ENCODE data around the gene EXOSC10. TPM values are rescaled to one million over a fixed set of nuclear protein-coding genes. Genes with fewer than 3 reads are reported as not detected.

Gene EXOSC10
- polyA plus RNA-seq, 1 of the 3 experiments (the other 2 are of a cell fraction): 62.5 TPM

DNA sequence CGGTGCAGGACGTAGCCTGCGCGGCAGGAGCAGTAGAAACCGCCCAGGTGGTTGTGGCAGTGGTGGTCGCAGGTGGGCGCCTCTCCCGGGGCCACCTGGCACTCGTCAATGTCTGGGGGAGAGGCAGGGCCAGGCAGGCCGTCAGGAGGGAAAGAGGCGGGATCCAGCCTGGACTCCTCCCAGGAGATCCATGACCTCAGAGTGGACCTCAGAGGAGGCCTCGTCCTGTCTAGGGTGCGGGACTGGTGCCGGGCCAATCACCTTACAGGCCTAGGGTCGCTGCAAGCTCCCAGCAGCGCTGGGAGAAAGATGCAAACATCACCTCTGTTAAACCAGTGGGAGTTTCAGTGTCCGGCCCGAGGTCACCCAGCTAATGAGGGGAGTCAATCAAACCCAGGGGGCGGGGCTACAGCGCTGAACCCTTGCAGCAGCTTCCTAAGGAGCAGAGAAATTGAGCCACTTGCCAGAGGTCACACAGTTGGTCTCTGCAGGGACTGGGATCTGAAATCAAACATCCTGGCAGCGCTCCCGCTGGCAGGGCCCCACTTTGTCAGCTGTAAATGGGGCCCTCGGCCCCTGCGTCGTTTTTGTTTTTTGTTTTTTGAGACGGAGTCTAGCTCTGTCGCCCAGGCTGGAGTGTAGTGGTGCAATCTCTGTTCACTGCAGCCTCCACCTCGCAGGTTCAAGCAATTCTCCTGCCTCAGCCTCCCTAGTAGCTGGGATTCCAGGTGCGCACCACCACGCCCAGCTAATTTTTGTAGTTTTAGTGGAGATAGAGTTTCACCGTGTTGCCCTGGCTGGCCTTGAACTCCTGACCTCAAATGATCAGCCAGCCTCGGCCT is 54.0 kb downstream of the EXOSC10 start:
- TF ChIP-seq PBX3 (IDR thresholded peaks at IDR 0.05) (peak; percentile 56), GABPA (IDR thresholded peaks at IDR 0.05; ENCODE audit: low read depth) (no peak), FOXJ3 (CRISPR knock-in tag; IDR thresholded peaks at IDR 0.05) (no peak), NRF1 (IDR thresholded peaks at IDR 0.05; ENCODE audit: low read depth, low read length) (no peak), TEAD4 (IDR thresholded peaks at IDR 0.05; ENCODE audit: borderline replicate concordance, insufficient read depth) (no peak), FOSL2 (IDR thresholded peaks at IDR 0.05; ENCODE audit: borderline replicate concordance, low read depth) (no peak)
- Histone ChIP-seq H3K4me3 (ENCODE audit: low read depth in 2 of 2, low read length in 1 of 2) (no peak overlapping the region), H3K4me1 (ENCODE audit: control insufficient read depth in 1 of 2, insufficient read depth in 2 of 2, low read depth in 1 of 2, low read length in 1 of 2) (no peaks in the 10 kb centered on the region), H3K9me2 (no peaks in the 10 kb centered on the region), H3F3A (replicated peaks; ENCODE audit: insufficient read depth) (no peaks in the 10 kb centered on the region), H2AFZ (ENCODE audit: low read depth) (no peak overlapping the region), H3K4me2 (no peak overlapping the region), H3K36me3 (replicated peaks in 1 of 2; ENCODE audit: control insufficient read depth in 1 of 2, insufficient read depth in 2 of 2, low read length in 1 of 2) (no peaks in the 10 kb centered on the region), H3K9ac (no peak overlapping the region), H4K20me1 (ENCODE audit: insufficient read depth) (no peaks in the 10 kb centered on the region), H3K9me3 (no peaks in the 10 kb centered on the region), H3K79me2 (ENCODE audit: insufficient read depth) (no peaks in the 10 kb centered on the region), H3K27ac (ENCODE audit: low read depth in 2 of 2, low read length in 1 of 2) (no peak overlapping the region), H3K27me3 (ENCODE audit: insufficient read depth) (no peaks in the 10 kb centered on the region)
- 82% methylated on average over 16 of the region's 32 CpGs for WGBS (ENCODE audit: low lambda C conversion rate)
- peak; percentile 55 for DNase-seq
- ChIA-PET CTCF (interaction anchor here (10.0 kb wide), 1 partner anchor 7 kb away, joined by 118 read pairs; no protein-coding TSS in a partner anchor), POLR2A (interaction anchor here (0.6 kb wide), 1 partner anchor 41 kb away, joined by 4 read pairs; no protein-coding TSS in a partner anchor)

DNA sequence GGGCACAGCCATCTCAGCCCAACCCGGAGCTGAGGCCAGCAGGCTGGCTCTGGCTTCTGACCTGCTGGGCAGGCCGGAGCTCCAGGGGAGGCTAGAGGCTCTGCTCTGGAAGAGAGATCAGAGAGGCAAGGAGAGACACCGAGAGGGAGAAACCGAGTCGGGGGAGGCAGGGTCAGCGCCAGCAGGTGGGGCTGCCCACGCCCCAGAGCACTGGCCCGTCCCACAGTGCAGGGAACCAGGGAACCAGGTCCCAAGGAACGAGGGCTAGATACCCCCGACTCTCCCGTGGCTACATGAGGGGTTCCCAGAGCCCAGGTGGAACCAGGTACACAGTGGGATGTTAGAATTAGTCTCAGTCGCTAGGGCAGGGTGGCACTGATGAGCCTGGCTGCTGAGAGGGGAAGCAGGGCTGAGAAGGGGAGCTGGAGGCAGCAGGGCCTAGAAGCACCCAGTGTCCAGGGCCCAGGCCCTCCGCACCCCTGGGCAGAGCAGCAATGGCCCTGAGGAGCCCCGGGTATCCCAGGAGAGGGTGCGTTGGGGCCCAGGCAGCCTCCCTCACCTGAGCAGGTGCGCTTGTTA is 54.7 kb downstream of the EXOSC10 start:
- ChIA-PET POLR2A (interaction anchor here (0.6 kb wide), 1 partner anchor 41 kb away, joined by 4 read pairs; no protein-coding TSS in a partner anchor), CTCF (no interaction called here)
- DNase-seq: no peak
- no peak overlapping the region for H2AFZ ChIP-seq (ENCODE audit: low read depth)
- H3K4me2 ChIP-seq: no peak overlapping the region
- H3K9me2 ChIP-seq: no peaks in the 10 kb centered on the region
- H3K4me3 ChIP-seq (ENCODE audit: low read depth in 2 of 2, low read length in 1 of 2): no peak overlapping the region
- H3K27ac ChIP-seq (ENCODE audit: low read depth in 2 of 2, low read length in 1 of 2): no peak overlapping the region
- H3K36me3 ChIP-seq (replicated peaks in 1 of 2; ENCODE audit: control insufficient read depth in 1 of 2, insufficient read depth in 2 of 2, low read length in 1 of 2): no peaks in the 10 kb centered on the region
- H3K9ac ChIP-seq: no peak overlapping the region
- H4K20me1 ChIP-seq (ENCODE audit: insufficient read depth): no peaks in the 10 kb centered on the region
- H3K27me3 ChIP-seq (ENCODE audit: insufficient read depth): no peaks in the 10 kb centered on the region
- H3K4me1 ChIP-seq (ENCODE audit: control insufficient read depth in 1 of 2, insufficient read depth in 2 of 2, low read depth in 1 of 2, low read length in 1 of 2): no peaks in the 10 kb centered on the region
- no peaks in the 10 kb centered on the region for H3K79me2 ChIP-seq (ENCODE audit: insufficient read depth)
- no peaks in the 10 kb centered on the region for H3K9me3 ChIP-seq
- TF ChIP-seq MXI1 (IDR thresholded peaks at IDR 0.05; ENCODE audit: low read depth, low read length) (no peak), RFX5 (IDR thresholded peaks at IDR 0.05; ENCODE audit: low read length) (no peak), MEF2A (IDR thresholded peaks at IDR 0.05; ENCODE audit: borderline replicate concordance, low read depth) (no peak)
- TF ChIP-seq, protein P1, sequence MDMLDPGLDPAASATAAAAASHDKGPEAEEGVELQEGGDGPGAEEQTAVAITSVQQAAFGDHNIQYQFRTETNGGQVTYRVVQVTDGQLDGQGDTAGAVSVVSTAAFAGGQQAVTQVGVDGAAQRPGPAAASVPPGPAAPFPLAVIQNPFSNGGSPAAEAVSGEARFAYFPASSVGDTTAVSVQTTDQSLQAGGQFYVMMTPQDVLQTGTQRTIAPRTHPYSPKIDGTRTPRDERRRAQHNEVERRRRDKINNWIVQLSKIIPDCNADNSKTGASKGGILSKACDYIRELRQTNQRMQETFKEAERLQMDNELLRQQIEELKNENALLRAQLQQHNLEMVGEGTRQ (IDR thresholded peaks at IDR 0.05; ENCODE audit: borderline replicate concordance, low read depth, low read length): no peak
- TF ChIP-seq, protein P2, sequence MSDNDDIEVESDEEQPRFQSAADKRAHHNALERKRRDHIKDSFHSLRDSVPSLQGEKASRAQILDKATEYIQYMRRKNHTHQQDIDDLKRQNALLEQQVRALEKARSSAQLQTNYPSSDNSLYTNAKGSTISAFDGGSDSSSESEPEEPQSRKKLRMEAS (IDR thresholded peaks at IDR 0.05; ENCODE audit: low read depth): no peak
- TF ChIP-seq, protein P3, sequence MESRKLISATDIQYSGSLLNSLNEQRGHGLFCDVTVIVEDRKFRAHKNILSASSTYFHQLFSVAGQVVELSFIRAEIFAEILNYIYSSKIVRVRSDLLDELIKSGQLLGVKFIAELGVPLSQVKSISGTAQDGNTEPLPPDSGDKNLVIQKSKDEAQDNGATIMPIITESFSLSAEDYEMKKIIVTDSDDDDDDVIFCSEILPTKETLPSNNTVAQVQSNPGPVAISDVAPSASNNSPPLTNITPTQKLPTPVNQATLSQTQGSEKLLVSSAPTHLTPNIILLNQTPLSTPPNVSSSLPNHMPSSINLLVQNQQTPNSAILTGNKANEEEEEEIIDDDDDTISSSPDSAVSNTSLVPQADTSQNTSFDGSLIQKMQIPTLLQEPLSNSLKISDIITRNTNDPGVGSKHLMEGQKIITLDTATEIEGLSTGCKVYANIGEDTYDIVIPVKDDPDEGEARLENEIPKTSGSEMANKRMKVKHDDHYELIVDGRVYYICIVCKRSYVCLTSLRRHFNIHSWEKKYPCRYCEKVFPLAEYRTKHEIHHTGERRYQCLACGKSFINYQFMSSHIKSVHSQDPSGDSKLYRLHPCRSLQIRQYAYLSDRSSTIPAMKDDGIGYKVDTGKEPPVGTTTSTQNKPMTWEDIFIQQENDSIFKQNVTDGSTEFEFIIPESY (IDR thresholded peaks at IDR 0.05; ENCODE audit: borderline replicate concordance, low read depth): no peak
- H3F3A ChIP-seq (replicated peaks; ENCODE audit: insufficient read depth): no peaks in the 10 kb centered on the region
- WGBS (ENCODE audit: low lambda C conversion rate): 60% methylated on average over 8 of the region's 16 CpGs
